Naive thymus-derived CD4-positive, alpha-beta T cell (primary cell): ENCODE results near the gene TIMM10. TPM values are rescaled to one million over a fixed set of nuclear protein-coding genes. Genes with fewer than 3 reads are reported as not detected.

Source experiments
- ATAC-seq: fragments of 150-1000 bp; cut with Tn5 transposase; 2 replicates; pipeline ENCODE4 v1.10.0; 2021; ENCODE audit warnings: mild to moderate bottlenecking, moderate library complexity
- CTCF ChIA-PET: fragments of 350-600 bp; sonication (Branson Sonifier 250); formaldehyde crosslinking; loops from one replicate; lab custom pipeline; 2021; ENCODE audit warnings: antibody characterized with exemption; lab: Charles Lee
- POLR2A ChIA-PET: fragments of 350-600 bp; sonication (Branson Sonifier 250); formaldehyde crosslinking; loops from one replicate; lab custom pipeline; 2021; ENCODE audit warnings: antibody characterized with exemption, inconsistent platforms; lab: Charles Lee
- DNase-seq, 9 donors: peaks; one replicate each; pipeline versions ENCODE4 v3.0.0 to v3.0.0-alpha.2; 2020 to 2022; ENCODE audit warnings: mixed read lengths in 1 of 9
- H3K27ac ChIP-seq: one replicate; pipeline ENCODE4 v1.7.0; 2013; ENCODE audit warnings: mild to moderate bottlenecking, low read depth, low read length, moderate library complexity
- H3K27me3 ChIP-seq, 2 donors: one replicate each; pipeline ENCODE4 v1.7.0; 2013; ENCODE audit warnings: low read length in 2 of 2, mild to moderate bottlenecking in 2 of 2, moderate library complexity in 2 of 2; ENCODE audit not compliant: control insufficient read depth in 2 of 2, insufficient read depth in 2 of 2
- H3K36me3 ChIP-seq, 3 experiments: 1 replicate in 2 of 3; 2 replicates in 1 of 3; pipeline ENCODE4 v1.7.0; 2013; ENCODE audit warnings: low read length in 3 of 3, mild to moderate bottlenecking in 3 of 3, moderate library complexity in 1 of 3; ENCODE audit not compliant: insufficient read depth in 3 of 3, control insufficient read depth in 2 of 3
- H3K4me1 ChIP-seq, 2 donors: one replicate each; pipeline ENCODE4 v1.7.0; 2013; ENCODE audit warnings: low read length in 2 of 2, mild to moderate bottlenecking in 2 of 2, moderate library complexity in 1 of 2; ENCODE audit not compliant: control insufficient read depth in 2 of 2, insufficient read depth in 2 of 2
- H3K4me3 ChIP-seq: 2 replicates; pipeline ENCODE4 v1.7.0; 2013; ENCODE audit warnings: mild to moderate bottlenecking, low read length
- H3K9me3 ChIP-seq, 3 experiments: 1 replicate in 2 of 3; 2 replicates in 1 of 3; pipeline ENCODE4 v1.7.0; 2013; ENCODE audit warnings: low read length in 3 of 3; ENCODE audit not compliant: control insufficient read depth in 2 of 3
- H3K27ac Mint-ChIP-seq, 9 donors: one replicate each; pipeline ENCODE4 v1.8.0; 2020 to 2022; ENCODE audit warnings: mixed read lengths in 9 of 9, mild to moderate bottlenecking in 8 of 9, moderate library complexity in 5 of 9, inconsistent platforms in 2 of 9
- H3K27me3 Mint-ChIP-seq, 5 donors: one replicate each; pipeline ENCODE4 v1.8.0; 2021 to 2022; ENCODE audit warnings: mixed read lengths in 5 of 5, mild to moderate bottlenecking in 1 of 5
- H3K36me3 Mint-ChIP-seq, 5 donors: one replicate each; pipeline ENCODE4 v1.8.0; 2020 to 2022; ENCODE audit warnings: mixed read lengths in 5 of 5, mild to moderate bottlenecking in 3 of 5, inconsistent platforms in 1 of 5
- H3K4me1 Mint-ChIP-seq, 7 donors: one replicate each; pipeline ENCODE4 v1.8.0; 2020 to 2022; ENCODE audit warnings: mixed read lengths in 7 of 7, mild to moderate bottlenecking in 3 of 7, inconsistent platforms in 1 of 7
- H3K4me3 Mint-ChIP-seq, 10 donors: one replicate each; pipeline ENCODE4 v1.8.0; 2020 to 2022; ENCODE audit warnings: mild to moderate bottlenecking in 10 of 10, mixed read lengths in 10 of 10, moderate library complexity in 6 of 10, inconsistent platforms in 2 of 10
- H3K9me3 Mint-ChIP-seq, 11 donors: one replicate each; pipeline ENCODE4 v1.8.0; 2020 to 2022; ENCODE audit warnings: mixed read lengths in 11 of 11, mild to moderate bottlenecking in 4 of 11, inconsistent platforms in 1 of 11, moderate library complexity in 1 of 11
- intact Hi-C, 2 donors: fragments of 100-400 bp; cut with micrococcal nuclease; formaldehyde crosslinking; loops; one replicate each; pipeline ENCODE4 v1.15.1; 2023
- polyA plus RNA-seq, 2 donors: library from polyadenylated mRNA; unstranded; fragments of 300-500 nt; fragmentation: Illumina TruSeq; gene quantifications; one replicate each; pipeline ENCODE4 v1.2.3, GENCODE V29; 2021
- total RNA-seq, 6 experiments: library from RNA in 5 of 6; stranded (reverse) in 5 of 6; gene quantifications; 1 replicate in 5 of 6; 2 replicates in 1 of 6; pipeline ENCODE4 v1.2.3 and lab custom pipeline; 2021 to 2026

The TIMM10 gene
- total and polyA plus RNA-seq, 7 experiments from 2014 or later, result 23.7 to 79.4 (median 37.1) TPM

GRCh38 chr11:57523419-57523818 lies 7.1 kb downstream of the TIMM10 start:
- H3K4me1 Mint-ChIP-seq, result peaks cover 0 to 13% (median 10%) of the 10 kb centered on the region in 7 donors
- Histone ChIP-seq H3K27ac (no peak overlapping the region), H3K4me3 (no peak overlapping the region), H3K9me3 (no peaks in the 10 kb centered on the region), H3K4me1 (peaks cover 0 to 8% of the 10 kb centered on the region in 2 donors), H3K27me3 (no peaks in the 10 kb centered on the region), H3K36me3 (peaks cover 0 to under 1% (median 0%) of the 10 kb centered on the region in 3 experiments)
- ATAC-seq (no peak), DNase-seq (no peak)
- H3K36me3 Mint-ChIP-seq, result peaks cover 0 to 6% (median 0%) of the 10 kb centered on the region in 5 donors
- CTCF ChIA-PET, result interaction anchor here (0.9 to 9.1 kb wide), 3 partner anchors 30 to 66 kb away, joined by 11 to 286 read pairs (median 107); partner anchors contain the start of gene RTN4RL2
- peak overlapping the region in 1 of 9 donors; percentile 1 for H3K27ac Mint-ChIP-seq
- POLR2A ChIA-PET, result interaction anchor here (0.7 to 2.0 kb wide), 2 partner anchors 9 to 70 kb away, joined by 3 to 12 read pairs; partner anchors contain the start of gene SLC43A1
- H3K4me3 Mint-ChIP-seq, result no peak overlapping the region
- no peaks in the 10 kb centered on the region for H3K27me3 Mint-ChIP-seq
- peaks cover 0 to 5% (median 0%) of the 10 kb centered on the region in 11 donors for H3K9me3 Mint-ChIP-seq
- intact Hi-C loops, result no loop called here

GRCh38 chr11:57521116-57521515 lies 9.4 kb downstream of the TIMM10 start:
- Mint-ChIP-seq H3K27me3 (peaks cover 0 to 7% (median 0%) of the 10 kb centered on the region in 5 donors), H3K4me1 (peaks cover under 1 to 4% (median 2%) of the 10 kb centered on the region in 7 donors), H3K27ac (no peak overlapping the region), H3K4me3 (no peak overlapping the region), H3K36me3 (peaks cover 0 to 4% (median 0%) of the 10 kb centered on the region in 5 donors), H3K9me3 (peaks cover 0 to 5% (median 0%) of the 10 kb centered on the region in 11 donors)
- Histone ChIP-seq H3K27ac (no peak overlapping the region), H3K4me3 (no peak overlapping the region), H3K27me3 (no peaks in the 10 kb centered on the region), H3K36me3 (no peaks in the 10 kb centered on the region), H3K4me1 (no peaks in the 10 kb centered on the region), H3K9me3 (no peaks in the 10 kb centered on the region)
- no peak for ATAC-seq
- POLR2A ChIA-PET, result no interaction called here
- intact Hi-C loops, result no loop called here
- CTCF ChIA-PET, result interaction anchor here (0.6 to 2.1 kb wide), 5 partner anchors 15 to 175 kb away, joined by 3 to 12 read pairs (median 4); no protein-coding TSS in a partner anchor
- DNase-seq, result no peak

- peaks cover 0 to 12% (median 0%) of the 10 kb centered on the region in 3 experiments for H3K36me3 ChIP-seq
- Mint-ChIP-seq H3K36me3 (no peaks in the 10 kb centered on the region), H3K4me1 (peaks cover 19 to 31% (median 29%) of the 10 kb centered on the region in 7 donors), H3K27me3 (peaks cover 0 to 10% (median 0%) of the 10 kb centered on the region in 5 donors), H3K4me3 (peak overlapping the region; percentile 89 to 99 (median 98)), H3K27ac (peak overlapping the region; percentile 23 to 93 (median 73)), H3K9me3 (no peaks in the 10 kb centered on the region)
- H3K4me1 ChIP-seq, result peaks cover 5 to 7% of the 10 kb centered on the region in 2 donors
- H3K27ac ChIP-seq, result peak overlapping the region; percentile 63
- ChIA-PET POLR2A (interaction anchor here (1.0 to 3.1 kb wide), 5 partner anchors 8 to 91 kb away, joined by 3 to 12 read pairs (median 5); no protein-coding TSS in a partner anchor), CTCF (interaction anchor here (0.9 to 5.3 kb wide), 5 partner anchors 9 to 128 kb away, joined by 3 to 43 read pairs (median 4); no protein-coding TSS in a partner anchor)
- intact Hi-C loops, result no loop called here
- H3K27me3 ChIP-seq, result no peaks in the 10 kb centered on the region
- DNase-seq (no peak), ATAC-seq (no peak)
- no peaks in the 10 kb centered on the region for H3K9me3 ChIP-seq
- H3K4me3 ChIP-seq, result peak overlapping the region; percentile 63
These were observed 14.5 kb downstream of the TIMM10 start for GRCh38 chr11:57516061-57516443.

- Histone ChIP-seq H3K36me3 (peaks cover 0 to 12% (median 0%) of the 10 kb centered on the region in 3 experiments), H3K27ac (peak within 1 kb of the TSS; percentile 63), H3K9me3 (no peaks in the 10 kb centered on the region), H3K27me3 (no peaks in the 10 kb centered on the region), H3K4me1 (peaks cover 5 to 7% of the 10 kb centered on the region in 2 donors), H3K4me3 (peak within 1 kb of the TSS; percentile 63)
- Mint-ChIP-seq H3K9me3 (no peaks in the 10 kb centered on the region), H3K4me3 (peak within 1 kb of the TSS; percentile 95 to 99 (median 98)), H3K36me3 (no peaks in the 10 kb centered on the region), H3K27me3 (peaks cover 0 to 10% (median 0%) of the 10 kb centered on the region in 5 donors), H3K4me1 (peaks cover 19 to 31% (median 29%) of the 10 kb centered on the region in 7 donors), H3K27ac (peak within 1 kb of the TSS; percentile 69 to 93 (median 78))
- POLR2A ChIA-PET, result interaction anchor here (0.6 to 3.1 kb wide), 7 partner anchors 9 to 191 kb away, joined by 3 to 12 read pairs (median 4); partner anchors contain the start of gene UBE2L6
- peak; percentile 33 for ATAC-seq
- CTCF ChIA-PET, result interaction anchor here (0.9 to 5.3 kb wide), 4 partner anchors 9 to 129 kb away, joined by 3 to 43 read pairs (median 20); no protein-coding TSS in a partner anchor
- intact Hi-C loops, result loop anchor here in 1 of 2 donors (1.0 to 2.0 kb wide), 2 partner anchors 12 to 57 kb away; no protein-coding TSS in a partner anchor
- peak in 2 of 9 donors; percentile 17 to 54 for DNase-seq
These were observed 15.1 kb downstream of the TIMM10 start, which contains the start of gene SLC43A1 for GRCh38 chr11:57515332-57516060. Gene SLC43A1, minus strand, starts transcription at chr11:57515702. Its CDS starts 1,591 bp downstream, at chr11:57514111.

GRCh38 chr11:57514538-57515331 lies 15.8 kb downstream of the TIMM10 start:
- Mint-ChIP-seq H3K36me3 (no peaks in the 10 kb centered on the region), H3K4me1 (peaks cover 21 to 34% (median 29%) of the 10 kb centered on the region in 7 donors), H3K27me3 (peaks cover 0 to 10% (median 0%) of the 10 kb centered on the region in 5 donors), H3K4me3 (peak overlapping the region; percentile 95 to 99 (median 98)), H3K9me3 (no peaks in the 10 kb centered on the region), H3K27ac (peak overlapping the region; percentile 55 to 89 (median 74))
- Histone ChIP-seq H3K9me3 (no peaks in the 10 kb centered on the region), H3K27me3 (no peaks in the 10 kb centered on the region), H3K4me1 (peaks cover 5 to 7% of the 10 kb centered on the region in 2 donors), H3K4me3 (peak overlapping the region; percentile 63), H3K36me3 (peaks cover 0 to 12% (median 0%) of the 10 kb centered on the region in 3 experiments), H3K27ac (peak overlapping the region; percentile 63)
- ATAC-seq (peak; percentile 57), DNase-seq (peak; percentile 26 to 65 (median 39))
- intact Hi-C loops, result loop anchor here (1.0 to 5.0 kb wide), 6 partner anchors 13 to 1063 kb away; partner anchors contain the start of genes LPXN (in 1 of the 2), TIMM10 (in 1 of the 2) and ZFP91 (in 1 of the 2)
- ChIA-PET CTCF (interaction anchor here (0.7 to 5.3 kb wide), 4 partner anchors 13 to 56 kb away, joined by 3 to 43 read pairs (median 20); no protein-coding TSS in a partner anchor), POLR2A (interaction anchor here (0.6 to 3.1 kb wide), 10 partner anchors 9 to 1009 kb away, joined by 3 to 12 read pairs (median 4); partner anchors contain the start of gene UBE2L6)
